ENCODE measurements around the gene NUTM1.

DNA sequence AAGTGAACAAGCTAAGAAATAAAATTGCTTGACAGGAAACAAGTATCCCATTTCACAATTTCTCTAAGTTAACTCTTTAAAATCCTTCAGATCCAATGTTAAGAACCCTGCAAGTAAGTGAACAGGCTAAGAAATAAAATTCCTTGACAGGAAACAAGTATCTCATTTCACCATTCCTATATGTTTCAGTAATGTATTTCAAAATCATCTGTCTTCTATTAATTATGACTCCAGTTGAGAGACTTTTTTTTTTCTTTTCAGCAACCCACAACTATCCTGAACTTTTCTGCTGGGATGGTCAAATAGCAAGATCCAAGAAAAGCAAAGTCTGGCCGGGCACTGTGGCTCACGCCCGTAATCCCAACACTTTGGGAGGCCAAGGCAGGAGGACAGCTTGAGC is 3.2 kb upstream of the NUTM1 start:
- TF ChIP-seq ZNF274 (IDR thresholded peaks at IDR 0.05; ENCODE audit: low read depth, low read length) (no peak), POLR2A (IDR thresholded peaks at IDR 0.05; ENCODE audit: borderline replicate concordance, extremely low read depth, insufficient read depth, insufficient read length) (no peak), SRF (IDR thresholded peaks at IDR 0.05; ENCODE audit: low read depth) (no peak), YY1 (IDR thresholded peaks at IDR 0.05; ENCODE audit: extremely low read depth, insufficient replicate concordance, low read depth, low read length) (no peak), RAD21 (IDR thresholded peaks at IDR 0.05; ENCODE audit: low read depth) (no peak), SP1 (IDR thresholded peaks at IDR 0.05; ENCODE audit: low read depth) (no peak), FOSL1 (IDR thresholded peaks at IDR 0.05; ENCODE audit: low read depth) (no peak), EZH2phosphoT487 (IDR thresholded peaks at IDR 0.05; ENCODE audit: borderline replicate concordance) (no peak), CEBPB (IDR thresholded peaks at IDR 0.05; ENCODE audit: low read depth) (no peak)
- TF ChIP-seq, protein P1, sequence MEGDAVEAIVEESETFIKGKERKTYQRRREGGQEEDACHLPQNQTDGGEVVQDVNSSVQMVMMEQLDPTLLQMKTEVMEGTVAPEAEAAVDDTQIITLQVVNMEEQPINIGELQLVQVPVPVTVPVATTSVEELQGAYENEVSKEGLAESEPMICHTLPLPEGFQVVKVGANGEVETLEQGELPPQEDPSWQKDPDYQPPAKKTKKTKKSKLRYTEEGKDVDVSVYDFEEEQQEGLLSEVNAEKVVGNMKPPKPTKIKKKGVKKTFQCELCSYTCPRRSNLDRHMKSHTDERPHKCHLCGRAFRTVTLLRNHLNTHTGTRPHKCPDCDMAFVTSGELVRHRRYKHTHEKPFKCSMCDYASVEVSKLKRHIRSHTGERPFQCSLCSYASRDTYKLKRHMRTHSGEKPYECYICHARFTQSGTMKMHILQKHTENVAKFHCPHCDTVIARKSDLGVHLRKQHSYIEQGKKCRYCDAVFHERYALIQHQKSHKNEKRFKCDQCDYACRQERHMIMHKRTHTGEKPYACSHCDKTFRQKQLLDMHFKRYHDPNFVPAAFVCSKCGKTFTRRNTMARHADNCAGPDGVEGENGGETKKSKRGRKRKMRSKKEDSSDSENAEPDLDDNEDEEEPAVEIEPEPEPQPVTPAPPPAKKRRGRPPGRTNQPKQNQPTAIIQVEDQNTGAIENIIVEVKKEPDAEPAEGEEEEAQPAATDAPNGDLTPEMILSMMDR (IDR thresholded peaks at IDR 0.05 in 2 of 3, conservative IDR thresholded peaks at IDR 0.05 in 1 of 3; ENCODE audit: borderline replicate concordance in 1 of 3, insufficient read depth in 1 of 3, low read depth in 2 of 3, low read length in 2 of 3), result no peak

Measured in HCT116 (cell line).